ENCODE results near the gene LRIG1.

Gene LRIG1

DNA sequence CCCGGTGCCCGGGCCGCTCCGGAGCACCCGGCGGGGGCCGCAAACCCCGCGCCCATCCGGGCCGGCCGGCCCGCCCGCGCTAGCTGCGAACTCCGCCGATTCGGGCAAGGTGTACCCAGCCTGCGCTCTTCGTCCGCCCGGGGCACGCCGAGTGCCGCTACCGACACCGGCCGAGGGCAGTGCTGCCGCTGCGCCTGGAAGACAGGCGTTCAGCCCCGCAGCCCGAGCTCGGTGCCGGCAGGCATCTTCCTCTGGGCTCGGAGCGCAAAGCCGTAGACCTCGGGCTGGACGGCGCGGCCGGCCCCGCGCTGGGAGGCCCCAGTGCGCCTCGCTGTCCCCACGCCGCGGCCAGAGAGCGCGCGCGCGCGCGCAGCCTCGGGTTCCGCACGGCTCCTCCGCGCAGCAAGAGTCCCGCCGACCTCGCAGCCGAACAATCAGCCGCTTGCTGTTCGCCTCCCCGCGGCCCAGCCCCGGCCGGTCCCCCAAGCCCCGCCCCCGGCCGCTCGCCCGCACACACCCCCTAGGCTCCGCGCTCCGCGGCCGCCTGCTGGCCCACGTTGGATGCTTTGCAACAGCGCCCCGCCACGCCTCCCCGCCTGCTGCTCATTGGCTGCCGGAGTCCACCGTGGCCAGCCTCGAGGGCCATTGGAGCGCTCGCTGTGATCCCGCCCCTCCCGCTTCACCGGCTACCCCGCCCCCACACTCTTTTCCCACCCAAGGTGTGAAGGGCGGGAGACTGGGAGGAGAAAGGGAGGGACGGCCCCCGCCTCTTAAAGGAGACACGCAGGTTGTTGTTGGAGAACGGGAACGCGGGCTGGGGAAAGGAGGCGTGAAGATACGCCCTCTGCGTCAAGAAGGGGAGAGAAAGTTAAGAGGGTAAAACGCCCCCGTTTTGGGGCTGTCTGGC is at the start of gene LRIG1:
Gene LRIG1 (minus strand): TSS at position 447 of the 907 bp plus-strand sequence. CDS start 615 bp downstream, outside the sequence.
- peak; percentile 97 for DNase-seq

DNA sequence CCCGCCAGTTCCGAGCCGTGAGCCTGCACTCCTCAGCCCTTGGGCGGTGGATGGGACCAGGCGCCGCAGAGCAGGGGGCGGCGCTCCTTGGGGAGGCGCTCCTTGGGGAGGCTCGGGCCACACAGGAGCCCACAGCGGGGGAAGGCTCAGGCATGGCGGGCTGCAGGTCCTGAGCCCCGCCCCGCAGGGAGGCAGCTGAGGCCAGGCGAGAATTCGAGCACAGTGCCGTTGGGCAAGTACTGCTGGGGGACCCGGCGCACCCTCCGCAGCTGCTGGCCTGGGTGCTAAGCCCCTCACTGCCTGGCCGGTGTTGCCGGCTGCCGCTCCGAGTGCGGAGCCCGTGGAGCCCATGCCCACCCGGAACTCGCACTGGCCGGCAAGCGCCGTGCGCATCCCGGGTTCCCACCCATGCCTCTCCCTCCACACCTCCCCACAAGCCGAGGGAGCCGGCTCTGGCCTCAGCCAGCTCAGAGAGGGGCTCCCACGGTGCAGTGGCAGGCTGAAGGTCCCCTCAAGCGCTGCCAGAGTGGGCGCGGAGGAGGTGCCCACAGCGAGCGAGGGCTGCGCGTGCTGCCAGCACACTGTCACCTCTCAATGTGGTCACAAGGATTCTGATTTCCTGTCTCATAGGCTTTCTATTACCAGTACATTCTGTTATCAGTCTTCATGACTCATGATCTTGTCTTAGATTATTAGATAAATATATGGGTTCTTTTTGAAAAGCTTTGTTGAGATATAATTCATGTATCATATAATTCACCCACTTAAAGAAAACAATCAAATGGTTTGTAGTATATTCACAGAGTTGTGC is 44.0 kb upstream of the LRIG1 start:
- DNase-seq, result no peak

- no peak for DNase-seq
Measured at GRCh38 chr3:66542153-66542552, 41.3 kb upstream of the LRIG1 start.

- DNase-seq, result no peak
Measured at GRCh38 chr3:66539466-66539989, 38.7 kb upstream of the LRIG1 start.

DNA sequence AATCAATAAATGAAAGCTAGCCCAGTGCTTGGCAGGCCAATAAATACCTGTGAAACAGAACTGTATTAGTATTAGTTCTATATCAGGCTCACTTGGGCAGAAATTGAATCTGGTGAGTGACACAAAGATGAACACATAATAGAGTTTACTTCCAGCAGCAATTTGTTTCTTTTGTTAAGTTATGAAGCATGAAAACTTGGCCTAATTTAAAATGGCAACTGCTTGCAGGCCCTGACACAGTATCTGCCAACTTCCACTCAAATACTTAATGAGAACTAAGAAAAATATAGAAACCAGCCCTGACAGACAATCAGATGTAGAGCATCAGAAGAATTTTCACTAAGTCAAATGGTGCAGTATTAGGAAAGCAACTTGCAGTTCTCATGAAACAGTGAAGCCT is 37.6 kb upstream of the LRIG1 start:
- no peak for DNase-seq

DNA sequence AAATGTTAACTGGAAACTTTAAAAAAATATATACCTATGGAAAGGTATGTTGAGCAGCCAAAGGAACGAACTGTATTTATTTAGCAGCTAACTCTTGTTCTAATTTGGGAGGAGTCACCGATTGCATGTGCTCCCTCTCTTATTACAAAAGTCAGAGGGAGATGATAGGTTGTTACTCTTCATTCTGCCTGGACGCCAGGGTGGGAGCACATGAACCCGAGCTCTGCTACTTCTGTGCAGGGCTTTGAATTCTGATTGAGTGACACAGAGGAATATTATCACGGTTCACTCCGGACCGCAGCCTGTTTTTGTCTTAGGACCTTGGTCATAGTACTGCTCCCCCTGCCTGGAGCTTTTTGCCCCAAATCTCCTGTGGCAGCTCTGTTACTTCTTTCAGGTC is 36.9 kb upstream of the LRIG1 start:
- DNase-seq, result no peak

DNA sequence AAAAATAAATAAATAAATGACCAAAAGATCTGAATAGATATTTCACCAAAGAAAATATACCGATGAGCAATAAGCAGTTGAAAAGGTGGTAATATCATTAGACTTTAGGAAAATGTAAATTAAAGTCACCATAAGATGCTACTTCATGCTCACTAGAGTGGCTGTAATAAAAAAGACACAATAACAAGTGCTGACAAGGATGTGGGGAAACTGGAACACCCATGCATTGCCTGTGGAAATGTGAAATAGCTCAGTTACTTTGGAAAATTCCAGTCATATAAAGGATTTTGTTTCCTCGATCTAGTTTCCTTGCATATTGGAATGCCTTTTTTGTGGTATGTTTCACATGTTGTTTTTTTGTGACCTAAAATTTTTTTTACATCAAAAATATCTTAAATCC is 36.0 kb upstream of the LRIG1 start:
- no peak for DNase-seq

DNA sequence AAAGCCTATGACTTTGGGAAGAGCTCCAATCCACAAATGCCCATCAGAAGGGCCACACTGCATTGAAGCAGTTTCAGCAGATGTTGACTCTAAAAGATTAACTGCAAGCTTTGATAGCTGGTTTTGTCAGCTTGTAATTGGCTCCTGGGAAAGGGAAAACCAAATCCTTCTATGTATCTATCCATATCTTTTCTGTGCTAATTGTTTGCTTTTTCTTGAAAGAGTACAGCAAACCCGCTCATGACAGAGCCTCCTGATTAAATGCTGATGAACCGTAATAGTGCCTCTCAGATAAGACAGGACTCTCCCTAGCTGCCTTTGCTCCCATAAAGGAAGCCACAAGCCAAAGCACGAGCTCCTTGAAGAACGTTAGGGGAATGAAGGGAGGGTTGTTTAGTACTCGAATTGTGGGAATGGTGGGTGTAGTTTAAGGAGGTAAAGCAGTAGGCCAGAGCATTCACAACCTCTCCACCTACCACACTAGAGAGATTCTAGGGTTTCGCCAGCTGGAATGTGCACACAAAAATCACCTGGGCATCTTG is 33.6 kb upstream of the LRIG1 start:
- DNase-seq, result no peak

GRCh38 chr3:66532613-66533012 is 31.8 kb upstream of the LRIG1 start:
- no peak for DNase-seq

DNA sequence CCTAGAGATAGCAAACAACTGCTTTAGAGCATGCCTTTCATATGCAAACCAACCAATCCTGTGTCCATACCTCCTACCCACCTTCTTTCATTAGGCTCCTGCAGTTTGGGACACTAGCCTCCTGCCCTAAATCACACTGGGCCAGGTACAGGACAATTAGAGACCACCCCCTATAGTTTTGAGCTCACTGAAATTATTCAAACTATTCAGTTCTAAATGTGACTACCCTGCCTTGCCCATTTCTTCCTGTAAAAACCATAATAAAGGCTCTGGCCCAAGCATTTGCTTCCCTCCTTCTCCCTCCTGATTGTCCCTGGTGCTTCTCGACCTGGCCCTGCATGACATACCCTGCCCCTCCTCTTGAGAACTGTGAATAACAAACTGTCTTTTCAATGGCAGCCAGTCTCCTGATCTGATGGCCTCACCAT is 31.4 kb upstream of the LRIG1 start:
- no peak for DNase-seq

- DNase-seq, result no peak
Measured at GRCh38 chr3:66531256-66531655, 30.4 kb upstream of the LRIG1 start.

GRCh38 chr3:66527246-66527645 is 26.4 kb upstream of the LRIG1 start:
- no peak for DNase-seq

- no peak for DNase-seq
Measured at GRCh38 chr3:66525771-66526170, 24.9 kb upstream of the LRIG1 start.

DNA sequence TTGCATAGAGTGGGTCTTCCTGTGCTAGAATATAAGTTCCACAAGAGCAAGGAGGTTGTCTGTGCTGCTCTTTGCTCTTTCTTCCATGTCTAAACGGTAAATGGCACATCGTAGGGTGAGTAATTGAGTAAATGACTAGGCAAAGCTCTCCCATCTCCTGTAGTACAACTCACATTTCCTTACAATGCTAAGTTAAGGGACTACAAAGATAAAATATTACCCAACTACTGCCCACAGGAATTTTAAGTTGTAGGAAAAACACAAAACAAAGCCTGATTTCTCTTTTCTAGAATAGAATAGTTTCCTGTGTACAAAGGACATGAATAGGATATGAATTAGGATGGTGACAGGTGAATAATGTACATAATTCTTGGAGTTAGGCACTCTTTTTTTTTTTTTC is 19.9 kb upstream of the LRIG1 start:
- DNase-seq, result no peak

- no peak for DNase-seq
Measured at GRCh38 chr3:66518644-66519043, 17.8 kb upstream of the LRIG1 start.

- DNase-seq, result no peak
Measured at GRCh38 chr3:66518126-66518525, 17.3 kb upstream of the LRIG1 start.

DNA sequence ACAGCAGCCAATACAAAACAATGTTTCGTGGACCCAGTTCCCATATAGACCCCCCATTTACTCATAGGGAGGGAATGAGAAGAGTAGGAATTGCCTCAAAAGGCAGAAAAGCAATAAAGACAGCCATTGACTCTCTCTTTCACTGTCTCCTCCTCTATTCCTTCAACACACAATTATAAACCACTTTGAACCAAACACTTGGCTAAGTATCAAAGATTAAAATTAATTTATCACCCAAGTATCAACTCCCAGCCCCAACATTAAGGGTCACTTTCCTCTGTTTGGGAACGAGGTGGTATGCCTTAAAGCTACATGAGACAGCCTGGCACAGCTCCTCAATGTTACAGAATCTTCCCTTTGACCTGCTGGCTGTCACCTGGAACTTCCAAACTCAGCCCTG is 16.4 kb upstream of the LRIG1 start:
- no peak for DNase-seq

DNA sequence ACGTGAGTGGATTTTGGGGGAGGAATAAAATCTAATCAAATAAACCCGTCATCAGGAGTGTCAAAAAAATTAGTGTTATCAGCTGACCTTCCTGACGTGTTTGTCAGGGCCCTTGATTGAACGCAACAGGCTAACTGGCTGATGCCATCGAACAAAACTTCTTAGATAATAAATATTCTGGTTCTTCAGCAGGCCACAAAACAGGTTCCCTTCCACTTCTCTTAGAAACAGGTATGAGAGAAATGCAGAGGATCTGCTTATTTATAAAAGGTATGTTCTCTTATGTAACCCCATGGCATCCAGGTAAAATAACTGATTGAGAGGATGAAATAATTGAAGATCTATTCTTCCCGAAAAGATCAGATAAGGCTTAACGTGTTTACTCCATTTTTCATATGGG is 7.6 kb upstream of the LRIG1 start:
- DNase-seq, result no peak

- DNase-seq, result no peak
Measured at GRCh38 chr3:66507423-66508260, 6.8 kb upstream of the LRIG1 start.

DNA sequence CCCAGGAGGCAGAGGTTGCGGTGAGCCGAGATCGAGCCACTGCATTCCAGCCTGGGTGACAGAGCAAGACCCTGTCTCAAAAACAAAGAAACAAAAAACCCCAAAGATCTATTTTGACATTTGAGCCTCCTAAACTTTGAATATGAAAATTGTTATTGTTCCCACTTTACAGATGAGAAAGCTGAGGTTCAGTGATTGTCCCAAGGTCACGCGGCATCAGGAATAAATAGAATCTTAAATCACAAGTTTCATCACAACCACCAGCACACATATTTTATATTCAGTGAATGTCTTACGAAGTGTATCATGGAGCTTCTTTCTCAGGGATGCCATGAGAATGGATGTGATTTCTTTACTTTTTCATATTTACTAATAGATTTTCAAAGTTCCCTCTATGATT is 5.3 kb upstream of the LRIG1 start:
- no peak for DNase-seq

- DNase-seq, result no peak
Measured at GRCh38 chr3:66504850-66505641, 4.2 kb upstream of the LRIG1 start.

GRCh38 chr3:66502981-66503380 is 2.2 kb upstream of the LRIG1 start:
- DNase-seq, result no peak

Data from CD4-positive, alpha-beta T cell treated with Interferon gamma for 1 hour (primary cell).